ENCODE results near the gene TIAM2.

Gene TIAM2

GRCh38 chr6:155244434-155244833 is 249.3 kb downstream of the TIAM2 start:
- DNase-seq: no peak

DNA sequence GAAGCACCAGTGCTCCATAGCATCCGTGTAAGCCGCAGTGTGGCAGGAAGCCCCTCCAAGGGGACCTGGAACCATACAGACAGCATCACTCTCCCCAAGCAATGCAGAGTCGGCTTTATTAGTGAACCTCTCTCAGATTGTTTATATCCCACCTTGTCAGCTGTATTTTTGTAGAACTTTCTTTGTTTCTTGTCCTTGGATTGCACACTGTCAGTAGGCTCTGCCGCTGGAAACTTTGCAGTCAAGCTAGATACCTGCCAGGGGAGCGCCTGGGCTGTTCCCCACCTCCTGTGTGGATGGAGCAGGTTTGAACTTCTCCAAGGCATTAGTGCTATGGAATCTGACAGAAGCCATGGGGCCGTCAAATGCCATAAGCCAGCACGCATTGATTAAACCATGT is 250.1 kb downstream of the TIAM2 start:
- no peak for DNase-seq

DNA sequence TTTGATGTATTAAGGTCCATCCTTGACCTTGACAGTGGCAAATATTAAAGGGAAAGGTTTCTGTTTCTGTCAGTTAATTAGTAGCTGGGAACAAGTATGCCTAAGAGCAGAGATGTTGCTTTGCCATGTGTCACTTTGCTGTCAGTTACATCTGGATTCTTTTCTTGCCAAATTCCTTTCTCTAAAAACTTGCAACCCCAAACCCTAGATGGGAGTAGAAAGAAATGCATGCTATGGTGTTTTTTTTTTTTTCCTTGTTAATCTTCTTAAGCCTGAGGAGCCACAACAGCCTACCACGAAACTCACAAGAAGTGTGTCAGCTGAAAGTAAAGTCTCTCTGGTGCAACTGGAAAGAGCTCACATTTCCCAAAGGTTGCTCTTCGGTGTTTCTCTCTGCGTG is 250.7 kb downstream of the TIAM2 start:
- DNase-seq: no peak

DNA sequence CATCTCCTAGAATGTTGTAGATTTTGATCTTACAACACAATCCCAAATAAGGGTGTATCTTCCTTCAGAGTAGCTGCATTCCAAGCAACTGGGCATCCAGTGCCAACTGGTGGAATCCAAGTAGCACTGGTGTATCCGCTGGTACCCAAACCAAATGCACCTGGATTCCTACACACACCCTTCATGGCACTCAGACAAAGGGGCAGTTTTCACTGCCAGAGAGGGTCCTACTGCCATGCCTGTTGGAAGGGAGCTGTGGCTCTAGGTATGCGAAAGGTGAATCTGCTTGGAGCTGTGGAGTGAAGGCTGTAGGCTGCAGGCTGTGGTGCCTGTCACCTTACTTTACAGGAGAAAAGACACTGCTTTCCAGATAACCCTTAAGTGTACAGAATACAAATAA is 251.7 kb downstream of the TIAM2 start:
- DNase-seq: no peak

GRCh38 chr6:155247618-155248007 is 252.5 kb downstream of the TIAM2 start:
- no peak for DNase-seq

DNA sequence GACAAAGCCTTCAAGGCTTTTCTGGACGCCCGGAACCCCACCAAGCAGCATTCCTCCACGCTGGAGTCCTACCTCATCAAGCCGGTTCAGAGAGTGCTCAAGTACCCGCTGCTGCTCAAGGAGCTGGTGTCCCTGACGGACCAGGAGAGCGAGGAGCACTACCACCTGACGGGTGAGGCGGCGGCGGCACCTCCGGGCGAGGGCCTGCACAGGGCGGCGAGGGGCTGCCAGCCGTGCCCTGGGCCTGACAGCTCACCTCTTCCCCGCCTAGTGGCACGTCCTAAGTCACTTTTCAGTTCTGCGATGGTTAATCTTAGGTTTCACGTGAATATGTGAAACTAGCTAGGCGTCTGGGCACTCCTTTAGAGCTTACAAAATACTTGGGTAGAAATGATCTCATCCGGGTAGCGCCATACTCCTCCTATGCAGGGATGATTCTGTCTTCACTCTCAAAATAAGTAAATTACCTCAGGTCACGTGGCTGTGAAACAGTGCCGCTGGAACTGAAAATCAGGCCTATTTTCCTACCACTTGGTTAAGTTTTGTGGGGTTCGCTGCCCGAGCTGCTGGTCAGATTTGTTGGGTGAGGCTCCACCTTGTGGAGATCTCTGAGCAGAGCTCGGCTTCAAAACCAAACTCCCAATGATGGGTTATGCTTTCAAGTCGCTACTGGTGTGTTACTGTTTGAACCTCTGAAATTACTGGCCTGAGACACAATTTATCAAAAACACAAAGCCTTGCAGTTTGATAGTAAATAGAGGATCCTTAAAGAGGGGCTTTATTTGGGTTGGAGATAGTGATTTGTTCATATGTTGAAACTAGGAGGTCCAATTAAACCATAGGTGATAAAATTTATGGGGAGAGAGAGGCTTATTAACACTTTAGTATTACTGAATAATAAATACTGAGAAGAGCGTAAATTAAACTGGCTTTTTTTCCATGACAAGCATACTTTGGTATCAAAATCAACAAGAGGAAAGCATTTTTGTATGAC is 253.2 kb downstream of the TIAM2 start:
- no peak for DNase-seq

- DNase-seq: no peak
Measured at GRCh38 chr6:155250701-155251381, 255.7 kb downstream of the TIAM2 start.

DNA sequence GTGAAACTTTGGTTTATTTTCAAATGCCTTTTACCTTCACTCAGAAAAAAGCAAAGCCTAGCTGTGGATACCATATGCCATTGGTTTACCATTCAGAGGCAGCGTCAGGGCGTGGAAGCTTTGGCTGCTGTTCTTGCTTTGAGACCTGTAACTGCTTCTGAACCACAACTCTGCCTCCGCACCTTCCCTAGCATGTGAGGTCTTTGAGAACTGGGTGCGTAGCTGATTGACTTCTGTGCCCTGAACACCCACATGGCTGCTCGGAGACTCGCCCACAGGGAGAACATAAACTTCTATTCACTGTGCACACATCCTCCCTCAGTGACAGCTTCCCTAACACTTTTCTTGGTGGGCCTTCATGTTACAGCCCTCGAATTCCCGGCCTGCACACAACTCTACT is 257.5 kb downstream of the TIAM2 start:
- DNase-seq: no peak

GRCh38 chr6:155253337-155253736 is 258.2 kb downstream of the TIAM2 start:
- DNase-seq: no peak

DNA sequence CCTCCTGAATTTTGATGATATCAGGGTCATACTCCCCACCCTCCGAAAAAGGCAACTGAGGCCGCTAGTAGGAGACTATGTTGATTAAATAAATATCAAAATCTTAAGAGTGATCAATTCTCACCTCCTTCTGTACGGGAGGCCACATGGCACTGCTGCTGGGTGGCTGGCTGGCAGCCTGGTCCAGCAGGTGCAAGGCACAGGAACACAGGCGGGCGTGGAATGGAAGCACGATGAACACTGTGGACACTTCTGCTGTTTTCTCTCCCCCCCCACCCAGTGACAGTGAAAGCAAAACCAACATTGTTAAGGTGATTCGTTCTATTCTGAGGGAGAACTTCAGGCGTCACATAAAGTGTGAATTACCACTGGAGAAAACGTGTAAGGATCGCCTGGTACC is 259.0 kb downstream of the TIAM2 start:
- DNase-seq: no peak

DNA sequence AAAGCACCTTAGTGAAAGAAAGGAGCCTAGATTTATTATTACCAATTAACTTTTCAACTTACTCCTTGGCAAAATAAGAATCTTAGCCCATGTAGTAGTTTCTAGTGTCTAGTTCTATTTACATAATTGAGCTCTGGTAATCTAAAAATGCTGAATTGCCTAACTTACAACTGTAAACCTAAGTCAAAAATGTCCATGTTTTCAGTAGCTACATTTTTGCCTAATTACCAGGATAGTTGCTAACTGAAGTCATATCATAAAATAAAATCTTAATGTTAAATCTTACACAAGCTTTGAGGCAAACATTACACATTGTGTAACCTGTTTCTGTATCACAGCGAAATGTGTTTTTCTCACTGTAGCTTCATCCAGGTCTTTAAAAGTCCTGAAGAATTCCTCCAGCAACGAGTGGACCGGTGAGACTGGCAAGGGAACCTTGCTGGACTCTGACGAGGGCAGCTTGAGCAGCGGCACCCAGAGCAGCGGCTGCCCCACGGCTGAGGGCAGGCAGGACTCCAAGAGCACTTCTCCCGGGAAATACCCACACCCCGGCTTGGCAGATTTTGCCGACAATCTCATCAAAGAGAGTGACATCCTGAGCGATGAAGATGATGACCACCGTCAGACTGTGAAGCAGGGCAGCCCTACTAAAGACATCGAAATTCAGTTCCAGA is 261.1 kb downstream of the TIAM2 start:
- DNase-seq: no peak

GRCh38 chr6:155257796-155258195 is 262.7 kb downstream of the TIAM2 start:
- no peak for DNase-seq

GRCh38 chr6:155259204-155259603 is 264.1 kb downstream of the TIAM2 start:
- no peak for DNase-seq

DNA sequence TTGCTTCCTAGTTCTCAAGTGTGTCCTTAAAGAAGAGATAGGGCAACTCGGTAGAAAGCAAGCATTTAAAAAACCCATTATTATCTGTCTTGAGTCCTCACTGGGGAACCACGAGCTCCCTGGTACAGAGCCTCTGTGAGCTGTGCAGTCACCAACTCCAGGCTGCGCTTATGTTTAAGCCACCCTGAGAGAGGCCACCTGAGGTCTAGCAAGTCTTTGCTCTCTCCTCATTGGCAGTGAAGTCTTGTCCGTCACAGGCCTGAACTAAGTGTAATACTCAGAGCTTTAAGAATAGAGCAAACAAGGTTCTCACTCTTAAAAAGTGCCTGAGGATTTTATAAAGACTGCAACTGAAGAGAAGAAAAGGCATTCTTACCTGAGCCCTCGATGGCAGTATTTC is 264.8 kb downstream of the TIAM2 start:
- no peak for DNase-seq

GRCh38 chr6:155260686-155261085 is 265.6 kb downstream of the TIAM2 start:
- DNase-seq: no peak

- no peak for DNase-seq
Measured at GRCh38 chr6:155261111-155261900, 266.2 kb downstream of the TIAM2 start.

DNA sequence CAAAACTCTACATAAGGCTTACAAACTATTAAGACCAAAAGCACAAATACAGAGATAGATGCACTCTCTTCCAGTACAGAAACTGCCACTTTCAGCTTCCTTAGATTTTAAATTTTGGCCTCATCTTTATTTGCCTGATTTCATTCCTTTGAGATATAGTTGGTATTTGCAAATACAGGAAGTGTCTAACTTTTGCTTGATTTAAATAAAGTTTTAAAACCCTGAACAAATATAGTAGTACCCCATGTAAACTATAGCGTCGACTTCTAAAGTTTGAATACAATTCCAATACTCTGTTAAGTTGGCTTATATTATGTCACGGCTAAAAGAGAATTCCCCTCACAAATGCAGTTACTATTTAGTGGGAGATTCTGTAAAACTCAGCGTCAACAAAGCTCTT is 267.5 kb downstream of the TIAM2 start:
- DNase-seq: no peak

DNA sequence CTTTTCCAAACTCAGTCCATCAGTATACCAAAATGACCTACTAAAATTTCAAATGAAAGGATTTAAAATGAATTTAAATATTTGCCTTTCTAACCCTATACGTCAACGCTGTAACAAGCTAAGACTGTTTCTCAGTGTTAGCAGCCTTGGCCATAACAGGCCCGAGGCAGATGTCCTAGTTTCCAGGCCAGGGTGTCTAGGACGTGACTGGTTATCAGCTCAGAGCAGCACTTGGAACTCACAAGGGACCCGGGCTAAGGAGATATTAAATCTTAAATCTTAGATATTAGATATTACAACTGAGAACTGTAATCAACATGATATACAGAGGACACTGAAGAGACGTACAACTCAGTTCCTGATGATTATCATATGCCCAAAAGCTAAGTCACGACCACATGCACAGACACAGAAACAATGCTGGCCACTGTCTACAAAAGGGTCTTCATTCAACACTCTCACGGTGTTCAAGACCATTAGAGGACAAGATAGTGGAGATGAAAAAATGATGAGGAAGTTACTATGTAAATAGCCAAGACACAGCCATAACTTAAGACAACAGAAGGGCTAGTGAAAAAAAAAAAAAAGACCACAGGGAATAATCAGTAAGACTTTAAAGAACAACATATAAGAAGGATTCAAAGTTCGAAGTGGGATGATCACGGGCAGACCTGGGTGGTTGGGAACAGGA is 268.4 kb downstream of the TIAM2 start, which contains the start of gene CLDN20:
Gene CLDN20, plus strand, starts transcription at position 641 of the 691 bp plus-strand sequence. CDS start 11,707 bp downstream, outside the sequence.
- no peak for DNase-seq

- no peak for DNase-seq
Measured at GRCh38 chr6:155264693-155265320, 269.7 kb downstream of the TIAM2 start.

DNA sequence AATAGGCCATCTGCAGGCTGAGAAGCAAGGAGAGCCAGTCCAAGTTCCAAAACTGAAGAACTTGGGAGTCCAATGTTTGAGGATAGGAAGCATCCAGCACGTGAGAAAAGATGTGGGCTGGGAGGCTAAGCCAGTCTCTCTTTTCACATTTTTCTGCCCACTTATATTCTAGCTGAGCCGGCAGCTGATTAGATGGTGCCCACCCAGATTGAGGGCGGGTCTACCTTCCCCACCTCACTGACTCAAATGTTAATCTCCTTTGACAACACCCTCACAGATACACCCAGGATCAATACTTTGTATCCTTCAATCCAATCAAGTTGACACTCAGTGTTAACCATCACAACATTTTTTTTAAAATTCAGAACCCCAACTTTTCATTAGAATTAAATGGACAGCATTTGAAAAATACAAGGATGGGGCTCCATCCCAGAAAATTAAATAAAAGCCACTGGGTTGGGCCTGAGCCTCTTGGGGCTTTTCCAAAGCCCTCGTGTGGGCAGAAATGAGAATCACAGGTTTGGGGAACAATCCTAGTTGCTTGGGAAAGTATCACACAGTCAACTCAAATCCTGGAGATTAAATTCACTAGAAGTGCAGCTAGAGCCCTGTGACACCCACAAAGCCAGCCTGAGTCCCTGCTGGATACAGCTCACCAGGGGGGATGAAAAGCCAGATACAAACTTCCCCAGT is 270.9 kb downstream of the TIAM2 start:
- DNase-seq: no peak

DNA sequence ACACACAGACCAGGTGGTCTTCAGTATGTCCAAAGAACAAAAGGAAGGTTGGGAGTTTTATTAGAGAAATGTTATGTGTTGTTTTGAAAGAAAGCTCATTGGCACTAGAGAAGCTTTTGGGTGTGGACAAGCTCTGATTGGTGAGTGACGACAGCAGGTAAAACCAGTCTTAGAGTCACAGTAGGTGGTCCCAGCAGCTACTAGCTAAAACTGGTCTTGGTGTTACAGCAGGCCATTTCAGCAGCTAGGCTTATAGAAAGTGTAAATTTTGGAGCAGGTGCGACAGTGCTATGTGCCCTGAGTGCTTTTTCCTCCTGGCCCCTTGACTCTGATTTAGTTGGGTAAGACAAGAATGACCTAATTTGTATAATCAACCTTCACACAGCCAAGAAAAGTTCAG is 272.3 kb downstream of the TIAM2 start:
- DNase-seq: no peak

Data from NCI-H1092 (cell line).